Hypothalamus (tissue), 51 donors: ENCODE measurements around the gene FGB.
"Not testable (repeated sequence)": the region's sequence is repeated elsewhere in the genome, so short reads cannot be mapped to it uniquely, and the experiment has no call there.

Experiments
- DNase-seq, 51 donors: peaks; one replicate each; lab custom pipeline; 2025; lab: John Stamatoyannopoulos, UW

Gene FGB

DNA sequence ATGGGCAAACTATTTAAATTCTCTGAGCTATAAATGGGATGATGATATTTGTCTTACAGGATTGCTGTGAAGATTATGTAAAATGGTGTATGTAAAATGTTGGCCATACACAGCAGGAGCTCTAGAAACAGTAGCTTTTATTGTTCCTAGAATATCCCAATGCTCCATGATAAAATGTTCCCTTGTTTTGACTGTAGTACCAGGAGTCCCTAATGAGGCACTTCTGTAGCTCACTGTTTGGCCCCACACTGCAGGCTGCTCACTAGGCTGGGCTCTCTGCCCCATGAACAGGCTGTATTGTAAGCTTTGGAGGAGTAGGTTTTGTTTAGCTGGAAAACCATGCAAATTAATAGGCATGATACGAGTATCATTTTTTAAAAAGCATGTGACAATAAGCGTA, 31.1 kb downstream of the FGB start:
- peak in 21 of 51 donors; percentile 1 to 75 (median 21) for DNase-seq

DNA sequence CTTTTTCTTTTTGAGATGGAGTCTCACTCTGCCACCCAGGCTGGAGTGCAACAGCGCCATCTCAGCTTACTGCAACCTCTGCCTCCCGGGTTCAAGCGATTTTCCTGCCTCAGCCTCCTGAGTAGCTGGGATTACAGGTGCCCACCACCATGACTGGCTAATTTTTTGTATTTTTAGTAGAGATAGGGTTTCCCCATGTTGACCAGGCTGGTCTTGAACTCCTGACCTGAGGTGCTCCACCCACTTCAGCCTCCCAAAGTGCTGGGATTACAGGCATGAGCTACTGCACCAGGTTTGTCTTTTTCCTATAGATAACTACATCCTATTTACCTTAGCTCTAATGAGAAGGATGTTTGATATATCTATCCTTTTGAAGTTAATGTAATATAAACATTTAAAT, 31.5 kb downstream of the FGB start:
- peak in 1 of 51 donors; percentile 19 for DNase-seq

DNA sequence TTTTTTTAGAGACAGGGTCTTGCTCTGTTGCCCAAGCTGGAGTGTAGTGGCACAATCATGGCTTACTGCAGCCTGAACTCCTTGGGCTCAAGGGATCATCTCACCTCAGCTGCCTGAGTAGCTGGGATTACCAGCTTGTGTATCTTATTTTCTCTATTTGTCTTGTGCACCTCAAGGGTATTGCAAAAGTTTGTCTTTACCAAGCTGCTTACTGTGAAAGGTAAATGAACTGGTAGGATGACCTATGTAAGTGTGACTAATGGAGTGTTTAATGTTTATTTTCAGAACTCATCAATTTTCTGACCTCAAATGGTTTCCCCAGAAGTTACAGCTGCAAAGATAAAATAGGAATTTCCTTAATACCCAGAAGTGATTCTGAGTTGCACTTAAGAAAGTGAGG, 33.0 kb downstream of the FGB start:
- no peak for DNase-seq

DNA sequence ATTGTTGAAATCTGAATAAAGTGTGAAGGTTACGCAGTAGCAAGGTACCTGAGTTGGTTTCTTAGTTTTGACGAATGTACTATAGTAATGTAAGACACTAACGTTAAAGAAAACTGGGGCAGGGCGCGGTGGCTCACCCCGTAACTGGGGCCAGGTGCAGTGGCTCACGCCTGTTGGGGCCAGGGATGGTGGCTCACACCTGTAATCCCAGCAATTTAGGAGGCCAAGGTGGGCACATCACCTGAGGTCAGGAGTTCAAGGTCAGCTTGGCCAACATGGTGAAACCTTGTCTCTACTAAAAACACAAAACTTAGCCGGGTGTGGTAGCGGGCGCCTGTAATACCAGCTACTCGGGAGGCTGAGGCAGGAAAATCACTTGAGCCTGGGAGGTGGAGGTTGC, 34.5 kb downstream of the FGB start:
- DNase-seq = not testable (repeated sequence)

DNA sequence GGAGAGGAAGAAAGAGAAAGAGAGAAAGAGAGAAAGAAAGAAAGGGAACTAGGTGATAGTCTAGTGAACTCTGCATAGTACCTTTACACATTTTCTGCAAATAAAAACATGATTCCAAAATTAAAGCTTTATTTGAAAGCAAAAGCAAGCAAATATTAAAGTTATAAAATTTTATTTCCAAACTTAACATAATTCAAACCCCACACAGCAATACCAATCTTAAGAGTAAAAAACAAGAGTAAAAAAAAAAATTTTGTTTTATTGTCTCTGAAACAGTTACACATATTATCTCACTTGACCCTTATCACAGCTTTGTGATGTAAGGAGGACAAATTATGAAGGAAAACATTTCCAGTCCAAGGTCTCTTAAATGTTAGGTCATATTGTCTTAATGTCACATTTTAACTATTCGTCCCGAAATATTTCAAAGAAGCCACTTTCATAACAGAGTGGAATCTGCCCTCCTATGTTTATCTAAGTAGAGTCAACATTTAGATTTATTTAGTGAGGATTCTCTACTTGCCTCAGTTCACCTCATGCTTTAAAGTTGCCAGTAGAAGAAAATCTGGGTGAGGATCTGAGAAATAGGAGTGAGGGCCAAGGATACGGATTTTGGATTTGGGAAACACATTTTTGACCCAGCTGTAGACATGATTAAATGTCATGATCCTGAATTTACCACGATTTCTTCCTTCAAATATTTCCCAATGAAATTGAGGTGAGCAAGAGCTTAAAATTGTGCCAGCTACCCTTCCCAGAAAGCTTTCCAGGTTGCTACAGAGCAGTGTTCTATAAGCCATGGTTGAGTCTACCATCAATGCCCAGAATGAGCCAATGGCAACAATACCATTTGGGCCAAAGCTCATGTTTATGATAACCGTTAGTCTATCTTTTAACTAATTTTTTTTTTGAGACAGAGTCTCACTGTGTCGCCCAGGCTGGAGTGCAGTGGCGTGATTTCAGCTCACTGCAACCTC, 35.3 kb downstream of the FGB start:
- DNase-seq = no peak

DNA sequence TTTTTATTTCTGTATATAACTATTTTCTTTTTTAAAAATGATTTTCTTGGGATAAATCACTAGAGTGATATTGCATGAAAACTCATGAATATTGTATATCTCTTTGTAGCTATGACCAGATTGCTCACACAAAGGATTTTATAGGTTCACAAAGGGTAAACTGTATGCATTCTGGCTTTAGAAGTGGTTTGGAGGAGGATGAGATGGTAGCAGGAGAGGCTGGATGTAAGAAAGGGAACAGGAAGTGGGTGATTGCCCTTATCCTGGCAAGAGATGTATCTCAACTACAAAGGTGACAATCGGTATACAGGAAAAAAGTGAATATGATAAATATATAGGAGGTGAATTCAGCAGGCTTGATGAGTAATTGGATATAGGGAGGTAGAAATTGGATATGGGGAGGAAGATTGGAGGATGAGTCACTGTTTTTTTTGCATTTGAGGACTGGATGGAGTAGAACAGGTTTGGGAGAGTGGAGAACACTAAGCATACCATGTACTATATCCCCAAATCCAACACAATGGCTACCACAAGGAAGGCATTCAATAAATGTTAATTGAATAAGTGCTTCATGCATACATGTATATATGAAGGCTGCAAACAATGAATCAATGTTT, 39.7 kb downstream of the FGB start:
- DNase-seq = no peak

DNA sequence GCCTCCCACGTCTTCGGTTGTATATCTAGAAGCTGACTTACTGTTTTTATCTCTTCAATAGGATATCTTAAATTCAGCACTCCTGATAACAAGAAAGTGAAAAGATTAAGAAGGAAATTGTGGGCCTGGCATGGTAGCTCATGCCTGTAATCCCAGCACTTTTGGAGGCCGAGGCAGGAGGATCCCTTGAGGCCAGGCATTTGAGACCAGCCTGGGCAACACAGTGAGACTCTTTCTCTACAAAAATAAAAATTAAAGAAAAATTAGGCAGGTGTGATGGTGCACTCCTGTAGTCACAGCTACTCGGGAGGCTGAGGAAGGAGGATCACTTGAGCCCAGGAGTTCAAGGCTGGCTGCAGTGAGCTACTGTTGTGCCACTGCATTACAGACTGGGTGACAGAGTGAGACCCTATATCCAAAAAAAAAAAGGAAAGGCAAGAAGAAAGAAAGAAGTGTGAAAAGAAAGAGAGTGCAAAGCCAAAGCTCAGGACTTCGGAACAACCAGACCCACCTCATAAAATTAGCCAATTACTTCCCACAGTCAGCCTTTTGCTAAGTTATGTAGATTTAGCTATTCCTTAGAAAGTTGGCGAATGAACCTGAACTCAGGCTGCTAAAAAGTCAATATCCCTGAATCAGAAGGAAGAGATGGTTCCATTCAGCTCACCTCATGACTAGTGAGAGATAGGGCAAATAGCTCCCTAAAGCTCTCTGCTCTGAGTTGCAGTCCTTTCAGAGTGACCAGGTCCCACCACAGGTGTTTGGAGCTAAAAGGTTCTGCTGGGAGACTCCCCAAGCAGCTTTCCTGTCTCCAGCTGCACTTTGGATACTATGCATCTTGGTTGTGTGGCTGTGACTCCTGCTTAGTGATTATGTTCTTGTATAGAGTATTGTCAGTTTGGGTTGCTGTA, 40.5 kb downstream of the FGB start:
- DNase-seq = no peak

DNA sequence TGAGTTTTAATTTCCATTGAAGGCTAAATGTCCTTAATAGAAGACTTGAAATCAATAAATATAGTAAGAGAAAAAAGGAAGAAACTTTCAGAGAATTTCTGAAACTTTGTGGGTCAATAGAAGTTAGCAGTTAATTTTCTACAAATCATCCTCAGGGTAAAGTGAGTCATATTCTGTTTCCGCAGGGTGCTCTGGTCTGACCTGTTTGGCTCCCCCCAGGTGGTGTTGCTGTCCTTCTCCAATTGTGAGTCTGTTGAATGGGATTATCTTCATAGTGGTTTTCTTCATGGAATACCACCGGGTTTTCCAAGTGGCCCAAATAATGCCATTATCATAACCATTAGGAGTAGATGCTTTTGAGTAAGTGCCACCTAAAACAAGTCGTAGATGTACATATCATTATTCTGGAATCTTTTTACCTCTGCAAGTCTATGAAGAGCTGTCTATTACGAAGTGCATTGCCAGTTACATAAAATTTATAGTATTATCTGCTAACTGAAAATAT, 41.9 kb downstream of the FGB start:
- no peak for DNase-seq

DNA sequence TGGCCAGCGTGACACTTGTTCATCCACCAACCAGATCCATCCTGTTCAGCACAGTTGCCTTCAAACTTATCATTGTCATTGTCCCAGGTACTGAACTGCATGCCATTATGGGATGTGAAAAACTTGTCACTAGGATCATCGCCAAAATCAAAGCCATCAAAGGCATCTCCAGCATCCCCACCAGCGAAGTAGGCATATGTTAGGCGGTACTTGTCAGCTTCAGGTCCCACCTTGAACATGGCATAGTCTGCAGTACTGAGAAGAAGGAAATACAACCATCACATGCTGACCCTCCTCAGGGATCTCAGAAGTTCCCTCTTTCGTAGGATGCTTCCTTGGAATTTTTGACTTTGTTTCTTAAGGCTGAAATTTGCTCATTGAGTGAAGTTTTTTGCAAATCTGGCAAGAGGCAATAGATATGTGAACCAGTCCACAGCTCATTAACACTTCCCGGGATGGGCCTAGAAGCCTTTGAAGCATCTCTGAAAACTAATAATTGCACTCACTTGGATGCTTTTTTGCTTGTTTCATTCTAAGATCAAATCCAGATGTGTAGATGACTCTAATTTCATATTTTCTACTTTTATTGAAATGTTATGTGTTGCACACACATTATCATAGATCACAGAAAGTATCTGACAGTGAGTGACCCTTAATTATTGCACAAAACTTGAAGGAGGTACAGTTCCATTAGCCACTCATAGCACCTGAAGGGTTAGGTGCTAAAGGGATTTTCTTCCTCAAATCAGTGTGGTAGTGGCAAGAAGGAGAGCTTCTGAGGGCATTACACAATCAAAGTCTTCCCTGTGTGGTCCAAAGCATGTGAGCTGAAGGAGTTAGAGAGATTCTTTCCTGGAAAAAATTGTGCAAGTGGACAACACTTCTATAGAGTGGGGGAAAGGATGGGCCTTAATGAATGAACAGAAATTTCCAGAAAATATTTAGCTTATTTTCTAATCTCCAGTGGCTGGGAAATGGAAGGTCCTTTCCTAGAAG, 44.2 kb downstream of the FGB start:
- DNase-seq = no peak

DNA sequence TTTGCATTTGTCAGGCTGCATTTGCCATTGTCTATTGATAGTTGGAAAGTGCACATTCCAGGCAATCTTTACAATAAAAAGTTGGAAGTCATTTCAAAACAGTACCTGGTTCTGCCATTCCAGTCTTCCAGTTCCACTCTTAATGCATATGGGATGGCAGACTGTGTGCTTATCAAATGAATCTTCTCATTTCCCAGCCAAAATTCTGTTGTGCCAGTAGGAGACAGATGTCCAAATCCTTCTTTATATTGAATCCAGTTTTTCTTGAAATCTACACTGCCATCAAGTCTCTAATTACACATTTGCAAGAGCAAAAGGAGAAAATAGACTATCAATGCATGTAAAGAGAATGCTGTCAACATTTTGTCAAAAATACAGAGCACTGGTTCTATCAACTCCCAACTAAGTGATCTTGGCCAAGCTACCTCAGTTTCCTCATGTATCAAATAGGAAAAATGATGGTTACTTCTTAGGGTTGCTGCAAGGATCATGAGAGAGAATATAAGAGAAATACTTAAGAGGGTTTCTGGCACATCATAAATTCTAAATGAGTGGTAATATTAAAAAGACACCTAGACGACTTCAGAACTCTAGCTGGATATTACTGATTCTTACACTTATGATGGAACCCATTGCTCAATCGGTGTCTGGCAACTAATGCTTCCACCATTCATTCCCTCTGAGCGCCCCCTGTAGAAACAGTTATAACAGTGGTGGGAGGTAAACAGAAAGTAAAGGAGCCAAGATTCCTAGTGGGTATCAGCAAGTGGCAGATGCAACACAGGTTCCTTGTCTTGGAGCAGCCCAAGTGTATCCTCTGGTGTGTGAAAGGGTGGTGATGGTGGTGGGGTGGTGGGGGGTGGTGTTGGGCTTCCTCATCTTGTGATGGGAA, 45.8 kb downstream of the FGB start:
- no peak for DNase-seq

DNA sequence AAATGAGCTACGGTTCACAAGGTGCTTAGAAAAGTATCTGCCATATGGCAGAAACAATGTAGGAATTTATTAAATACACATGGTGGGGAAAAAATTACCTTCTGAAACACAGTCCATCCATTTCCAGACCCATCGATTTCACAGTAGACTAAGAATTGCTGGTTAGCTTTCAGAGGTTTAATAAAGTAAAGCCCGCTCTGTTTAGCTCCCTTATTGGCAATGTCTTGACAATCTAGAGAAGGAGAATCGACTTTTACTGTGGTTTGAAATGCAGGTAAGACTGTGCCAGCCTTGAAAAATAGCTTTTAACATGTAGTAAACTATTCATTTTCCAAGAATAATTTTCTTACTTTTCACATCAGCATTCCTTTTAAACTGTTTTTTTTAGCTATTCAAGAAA, 46.7 kb downstream of the FGB start:
- no peak for DNase-seq

DNA sequence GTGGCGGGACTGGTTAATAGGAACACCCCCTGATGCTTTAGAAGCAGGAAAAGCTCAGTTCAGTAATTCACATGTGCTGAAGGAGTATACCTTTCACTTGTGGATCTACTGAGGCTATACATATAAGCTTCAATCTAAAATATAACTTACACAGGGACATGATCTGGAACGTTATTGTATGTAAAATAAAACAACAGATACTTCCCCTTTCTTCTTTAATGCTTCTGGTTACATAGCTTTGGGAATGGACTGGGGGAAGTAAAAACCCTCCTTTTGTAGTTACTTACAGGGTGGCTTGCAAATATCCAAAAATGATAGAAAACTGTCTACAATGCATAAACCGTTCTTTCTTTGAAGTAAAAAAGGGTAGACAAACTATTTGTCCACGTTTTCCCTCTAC, 47.8 kb downstream of the FGB start:
- DNase-seq = no peak

DNA sequence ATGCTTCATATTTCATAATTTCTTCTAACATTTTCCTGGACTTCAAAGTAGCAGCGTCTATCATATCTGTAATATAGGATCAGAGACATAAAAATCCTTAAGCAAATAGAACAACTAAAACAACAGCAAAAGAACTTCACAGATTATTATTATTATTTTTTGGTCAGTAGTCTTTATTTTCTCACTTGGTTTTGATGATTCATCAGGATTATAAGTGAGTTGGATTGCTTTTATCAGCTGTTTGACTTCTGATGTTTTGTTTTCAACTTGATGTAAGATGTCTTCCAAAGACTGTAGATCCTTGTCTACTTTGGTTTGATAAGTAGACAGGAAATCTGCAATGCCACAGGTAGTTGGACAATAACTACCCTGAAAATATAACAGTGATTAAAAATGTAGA, 49.0 kb downstream of the FGB start:
- no peak for DNase-seq

DNA sequence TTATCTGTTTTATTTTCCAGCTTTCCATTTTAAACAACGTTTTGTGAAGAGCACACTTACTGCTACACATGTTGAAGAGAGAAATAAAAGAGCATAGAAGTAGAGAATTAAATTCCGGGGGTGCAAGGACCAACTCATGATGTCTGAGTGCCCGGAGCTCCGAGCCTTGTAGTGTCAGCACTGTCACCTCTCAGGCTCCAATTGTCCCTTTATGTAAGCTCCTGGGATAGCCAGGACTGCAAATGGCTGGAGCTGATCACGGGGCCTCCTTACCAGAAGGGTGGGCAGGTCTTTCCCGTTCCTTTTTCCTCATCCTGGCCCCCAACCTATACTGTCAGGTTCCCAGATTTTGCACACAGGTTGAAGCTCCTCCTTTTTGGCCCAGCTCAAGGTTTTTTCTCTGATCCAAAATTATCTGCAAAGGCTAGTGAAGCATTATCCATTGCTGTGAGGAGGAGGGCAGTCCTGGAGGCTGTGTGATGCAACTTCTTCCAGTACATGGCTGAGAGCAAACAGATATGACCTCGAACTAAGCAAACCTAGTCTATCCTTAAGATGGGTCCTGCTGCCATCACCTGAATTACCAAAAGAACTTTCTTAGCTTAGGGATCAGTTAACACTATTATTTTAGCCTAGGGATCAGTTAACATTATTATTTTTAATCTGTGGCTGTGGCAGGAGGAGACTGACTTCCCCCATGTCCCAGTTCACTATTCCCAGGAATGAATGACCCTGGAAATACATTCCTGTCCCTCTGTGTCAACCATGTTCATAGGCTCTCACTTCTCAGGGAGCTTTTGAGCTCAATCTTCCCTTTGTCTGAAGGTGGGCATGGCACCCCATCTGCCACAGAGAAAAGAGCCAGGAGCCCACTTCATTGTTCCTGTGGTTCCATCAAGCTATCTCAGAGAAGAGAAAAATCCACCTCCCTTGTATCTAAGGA, 49.9 kb downstream of the FGB start, which contains the start of gene FGG:
FGG (minus strand) TSS at position 185 of the 943 bp plus-strand sequence; CDS start at position 138, 47 bp downstream.
- DNase-seq = no peak

DNA sequence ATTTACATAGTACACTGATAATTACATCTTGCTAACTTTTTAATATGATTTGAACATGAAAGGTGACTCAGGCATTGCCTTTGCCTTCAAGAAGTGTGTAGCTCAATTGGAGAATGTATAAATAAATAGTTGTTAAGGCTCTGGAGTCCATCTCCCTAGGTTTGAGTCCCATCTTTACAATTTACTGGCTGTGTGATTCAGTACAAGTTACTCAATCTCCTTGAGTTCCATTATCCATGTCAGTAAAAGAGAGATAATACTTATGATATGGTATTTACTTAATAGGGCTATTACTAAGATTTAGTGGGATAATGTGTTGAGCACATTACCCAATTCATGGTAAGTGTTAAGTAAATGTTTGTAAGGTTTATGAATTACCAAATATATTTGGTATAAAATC, 51.5 kb downstream of the FGB start:
- no peak for DNase-seq

DNA sequence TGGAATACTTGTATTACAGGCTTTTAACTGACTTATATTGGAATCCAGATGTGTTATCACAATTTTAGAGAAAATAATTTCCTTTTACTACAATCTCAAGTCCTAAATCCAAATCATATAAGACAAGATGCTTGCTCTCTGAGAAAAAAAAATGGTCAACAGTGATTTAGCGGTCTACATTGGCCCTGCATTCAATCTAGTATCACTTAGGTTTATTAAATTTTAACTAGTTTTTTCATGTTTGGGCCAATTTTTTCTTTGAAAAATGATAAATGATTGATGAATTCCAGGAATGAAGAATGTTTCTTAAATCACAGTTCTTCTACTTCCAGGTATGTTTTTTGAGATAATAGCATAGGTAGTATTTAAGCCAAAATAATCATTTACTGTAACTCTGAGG, 52.4 kb downstream of the FGB start:
- DNase-seq = no peak

DNA sequence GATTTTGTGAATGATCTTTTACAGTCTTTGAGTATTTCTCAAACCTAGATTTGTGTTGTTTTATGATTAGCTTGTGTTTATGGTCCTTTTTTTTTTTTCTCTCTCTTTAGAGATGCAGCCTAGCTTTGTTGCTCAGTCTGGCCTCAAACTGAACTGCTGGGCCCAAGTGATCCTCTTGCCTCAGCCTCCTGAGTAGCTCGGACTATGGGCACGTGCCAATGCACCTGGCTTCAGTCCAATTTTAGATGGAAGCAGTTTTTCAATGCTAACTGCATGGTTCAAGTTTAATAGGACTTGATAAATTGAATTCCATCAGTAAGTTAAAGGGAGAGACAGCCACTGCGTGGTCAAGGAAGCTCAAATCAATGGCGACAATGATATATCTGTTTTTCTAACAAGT, 53.5 kb downstream of the FGB start:
- DNase-seq = no peak
